SJSA1 (cell line): Measurements from ENCODE around the gene MRPS22. TPM values are rescaled to one million over a fixed set of nuclear protein-coding genes. Genes with fewer than 3 reads are reported as not detected.

ENCODE experiments used
- DNase-seq, 2 experiments: peaks; one replicate each; pipeline ENCODE4 v3.0.0-alpha.2; 2015 to 2020; ENCODE audit warnings: low spot score in 2 of 2, low read depth in 1 of 2
- H3K27ac ChIP-seq: fragments of 250-450 bp; sonication (Bioruptor Pico); 2 replicates; pipeline ENCODE4 v1.5.1; 2020; ENCODE audit warnings: mild to moderate bottlenecking, moderate library complexity
- H3K27me3 ChIP-seq: fragments of 250-450 bp; sonication (Bioruptor Pico); replicated peaks from 2 replicates; pipeline ENCODE4 v1.5.1; 2020; ENCODE audit warnings: mild to moderate bottlenecking, moderate library complexity
- H3K36me3 ChIP-seq: fragments of 250-450 bp; sonication (Bioruptor Pico); 2 replicates; pipeline ENCODE4 v1.5.1; 2020; ENCODE audit warnings: mild to moderate bottlenecking
- H3K4me1 ChIP-seq: fragments of 250-450 bp; sonication (Bioruptor Pico); replicated peaks from 2 replicates; pipeline ENCODE4 v1.6.1; 2021; ENCODE audit warnings: mild to moderate bottlenecking
- H3K4me3 ChIP-seq: fragments of 250-450 bp; sonication (Bioruptor Pico); 2 replicates; pipeline ENCODE4 v1.5.1; 2020; ENCODE audit warnings: mild to moderate bottlenecking
- H3K9me3 ChIP-seq: fragments of 250-450 bp; sonication (Bioruptor Pico); replicated peaks from 2 replicates; pipeline ENCODE4 v1.5.1; 2020; ENCODE audit warnings: mild to moderate bottlenecking
- total RNA-seq: library from RNA; depleted of rRNA; stranded (reverse); fragments of >200 nt; shearing (Covaris generic); gene quantifications from 2 replicates; pipeline ENCODE4 v1.2.3, GENCODE V29; 2014

MRPS22 gene
- total RNA-seq, 1 experiment from 2014 or later = 75.3 TPM

GRCh38 chr3:139306078-139306477, 37.7 kb upstream of the MRPS22 start:
- DNase-seq = no peak
- peaks cover 87% of the 10 kb centered on the region for H3K4me1 ChIP-seq
- H3K36me3 ChIP-seq = no peaks in the 10 kb centered on the region
- H3K4me3 ChIP-seq = no peak overlapping the region
- H3K27ac ChIP-seq = no peak overlapping the region
- H3K27me3 ChIP-seq = no peaks in the 10 kb centered on the region
- H3K9me3 ChIP-seq = no peaks in the 10 kb centered on the region

- Histone ChIP-seq H3K4me3 (no peak overlapping the region), H3K4me1 (peaks cover 87% of the 10 kb centered on the region), H3K36me3 (no peaks in the 10 kb centered on the region), H3K9me3 (no peaks in the 10 kb centered on the region), H3K27ac (no peak overlapping the region), H3K27me3 (no peaks in the 10 kb centered on the region)
- no peak for DNase-seq
Measured at GRCh38 chr3:139307072-139307491, 36.7 kb upstream of the MRPS22 start.

DNA sequence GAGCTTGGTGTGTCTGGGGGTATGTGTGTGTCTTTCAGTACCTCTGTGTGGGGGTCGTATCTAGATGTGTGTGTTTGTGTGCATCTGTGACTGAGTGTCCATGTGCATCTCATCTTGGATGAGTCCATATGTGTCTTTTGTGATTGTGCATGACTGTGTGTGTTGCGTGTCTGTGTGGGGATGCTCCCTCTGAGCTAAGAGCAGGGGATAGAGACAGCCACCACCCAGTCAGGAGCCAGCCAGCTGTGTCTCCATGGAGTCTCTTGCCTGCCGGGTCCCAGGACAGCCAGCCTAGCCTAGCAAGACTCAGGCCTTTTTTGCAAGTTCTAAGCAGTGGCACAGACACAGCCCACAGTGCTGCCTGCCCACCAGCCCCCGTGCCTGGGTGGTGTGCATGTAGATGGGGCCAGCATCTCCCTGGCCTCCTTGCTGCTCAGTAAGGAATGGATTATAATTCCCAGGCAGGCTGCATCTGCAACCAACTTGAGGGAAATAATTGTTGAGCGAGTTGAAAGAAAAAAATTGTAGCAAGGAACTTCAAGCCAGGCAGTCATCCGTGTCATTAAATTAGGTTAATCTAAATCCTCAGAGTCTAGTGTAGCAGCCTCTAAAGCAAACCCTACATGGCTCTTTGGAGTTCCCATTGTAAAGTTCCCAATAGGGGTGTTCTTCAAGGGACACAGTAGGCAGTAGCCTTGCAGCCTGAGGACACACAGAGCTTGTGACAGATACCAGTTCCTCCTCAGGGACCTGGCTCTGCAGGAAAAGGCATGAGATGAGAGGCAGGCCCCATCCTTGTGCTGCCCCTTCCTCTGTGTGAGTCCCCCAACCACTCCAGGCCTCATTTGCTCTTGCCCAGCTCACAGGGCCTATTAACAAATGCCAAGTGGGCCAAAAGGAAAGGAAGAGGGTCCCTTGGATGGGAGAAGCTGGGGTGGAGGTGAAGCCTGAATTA, 35.9 kb upstream of the MRPS22 start:
- Histone ChIP-seq H3K4me3 (no peak overlapping the region), H3K9me3 (no peaks in the 10 kb centered on the region), H3K36me3 (no peaks in the 10 kb centered on the region), H3K4me1 (peaks cover 89% of the 10 kb centered on the region), H3K27ac (peak overlapping the region; percentile 71), H3K27me3 (no peaks in the 10 kb centered on the region)
- no peak for DNase-seq

- Histone ChIP-seq H3K4me1 (peaks cover 89% of the 10 kb centered on the region), H3K27me3 (no peaks in the 10 kb centered on the region), H3K27ac (peak overlapping the region; percentile 71), H3K9me3 (no peaks in the 10 kb centered on the region), H3K36me3 (no peaks in the 10 kb centered on the region), H3K4me3 (no peak overlapping the region)
- no peak for DNase-seq
Measured at GRCh38 chr3:139308560-139308959, 35.3 kb upstream of the MRPS22 start.

GRCh38 chr3:139309061-139309591, 34.7 kb upstream of the MRPS22 start:
- Histone ChIP-seq H3K36me3 (no peaks in the 10 kb centered on the region), H3K27ac (peak overlapping the region; percentile 71), H3K4me1 (peaks cover 86% of the 10 kb centered on the region), H3K4me3 (no peak overlapping the region), H3K27me3 (no peaks in the 10 kb centered on the region), H3K9me3 (no peaks in the 10 kb centered on the region)
- no peak for DNase-seq

DNA sequence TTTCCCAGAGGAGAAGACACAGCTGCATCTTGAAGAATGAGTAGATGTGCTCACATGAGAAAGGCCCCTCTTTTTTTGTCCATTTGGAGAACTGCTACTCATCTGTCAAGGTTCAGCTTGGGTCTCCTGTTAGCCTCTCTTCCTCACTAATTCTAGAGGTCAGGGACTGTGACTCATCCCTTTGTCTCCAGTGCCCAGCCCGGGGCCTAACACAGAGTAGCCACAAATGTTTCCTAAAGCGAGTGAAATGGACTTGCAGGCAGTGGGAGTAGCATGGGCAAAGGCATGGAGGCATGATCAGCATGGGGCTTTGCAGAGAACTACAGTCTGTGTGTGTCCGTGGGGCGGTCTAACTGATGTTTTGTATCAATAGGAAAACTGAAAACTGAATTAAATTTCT, 33.9 kb upstream of the MRPS22 start:
- no peaks in the 10 kb centered on the region for H3K9me3 ChIP-seq
- no peaks in the 10 kb centered on the region for H3K36me3 ChIP-seq
- H3K4me1 ChIP-seq = peaks cover 80% of the 10 kb centered on the region
- no peaks in the 10 kb centered on the region for H3K27me3 ChIP-seq
- H3K4me3 ChIP-seq = no peak overlapping the region
- H3K27ac ChIP-seq = peak overlapping the region; percentile 71
- DNase-seq = peak; percentile 75 to 76

DNA sequence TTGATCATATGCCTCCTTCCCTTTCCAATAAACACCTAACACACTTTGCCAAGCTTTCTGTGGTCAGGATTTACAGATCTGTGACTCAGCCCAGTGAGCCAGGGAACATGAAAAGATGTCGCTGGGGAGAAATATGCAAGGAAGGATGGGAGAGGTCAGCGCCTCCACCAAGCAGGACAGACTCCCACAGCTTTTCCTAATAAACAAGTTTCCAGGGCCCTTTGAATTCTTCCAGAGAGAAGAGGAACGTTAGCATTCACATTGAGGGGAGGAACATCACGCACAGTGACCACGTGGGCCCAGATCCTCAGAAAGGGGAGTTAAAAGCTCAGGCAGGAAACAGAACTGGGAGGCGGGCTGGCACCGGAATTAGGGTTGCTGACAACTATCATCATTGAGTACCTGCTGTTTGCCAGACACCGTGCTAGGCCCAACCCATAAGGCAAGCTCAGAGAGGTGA, 33.3 kb upstream of the MRPS22 start:
- Histone ChIP-seq H3K4me1 (peaks cover 76% of the 10 kb centered on the region), H3K9me3 (no peaks in the 10 kb centered on the region), H3K4me3 (no peak overlapping the region), H3K27ac (peak overlapping the region; percentile 71), H3K36me3 (no peaks in the 10 kb centered on the region), H3K27me3 (no peaks in the 10 kb centered on the region)
- DNase-seq = peak; percentile 79 to 92

GRCh38 chr3:139311557-139311956, 32.3 kb upstream of the MRPS22 start:
- DNase-seq = no peak
- Histone ChIP-seq H3K9me3 (no peaks in the 10 kb centered on the region), H3K27ac (peak overlapping the region; percentile 71; the same call in 1 of the 2 replicates), H3K27me3 (no peaks in the 10 kb centered on the region), H3K4me3 (no peak overlapping the region), H3K36me3 (no peaks in the 10 kb centered on the region), H3K4me1 (peaks cover 66% of the 10 kb centered on the region)

DNA sequence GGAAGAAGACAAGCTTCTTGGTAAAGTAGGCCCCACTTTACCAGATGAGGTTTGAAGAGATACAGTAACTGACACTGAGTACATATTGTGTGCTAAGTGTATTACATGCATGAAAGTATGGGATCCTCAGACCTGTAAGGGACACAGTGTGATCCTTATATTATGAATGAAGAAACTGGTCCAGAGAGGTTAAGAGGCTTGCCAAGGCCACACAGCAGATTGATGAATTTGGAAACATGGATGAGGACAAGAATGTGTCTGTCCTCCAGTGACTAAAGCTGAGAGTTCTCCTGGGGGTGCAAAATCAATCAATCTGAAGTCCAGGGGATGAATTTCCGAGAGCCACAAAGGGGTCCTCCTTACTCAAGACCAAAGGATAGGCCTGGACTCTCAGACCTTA, 31.4 kb upstream of the MRPS22 start:
- Histone ChIP-seq H3K4me3 (no peak overlapping the region), H3K27ac (peak overlapping the region; percentile 14; the same call in 1 of the 2 replicates), H3K4me1 (peaks cover 64% of the 10 kb centered on the region)

DNA sequence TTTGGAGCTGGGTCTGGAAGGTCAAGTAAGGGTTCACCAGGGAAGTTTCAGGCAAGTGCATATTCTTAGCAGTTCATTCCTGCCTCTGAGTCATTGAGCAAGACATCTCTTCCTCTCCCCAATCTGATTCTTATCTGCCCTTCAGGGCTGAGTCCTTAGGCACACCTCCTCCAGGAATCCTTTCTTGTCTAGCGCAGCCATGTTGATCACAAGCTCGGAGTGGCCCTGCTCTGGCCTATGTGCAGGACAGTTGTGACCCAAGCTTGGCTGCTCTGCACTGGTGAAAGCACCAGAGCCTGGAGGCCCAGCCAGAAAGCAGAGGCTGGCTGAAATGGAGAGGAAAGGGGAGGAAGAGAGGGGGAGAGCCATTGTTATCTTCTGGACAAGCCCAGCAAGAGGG, 30.9 kb upstream of the MRPS22 start:
- Histone ChIP-seq H3K4me3 (no peak overlapping the region), H3K27me3 (no peaks in the 10 kb centered on the region), H3K36me3 (no peaks in the 10 kb centered on the region), H3K4me1 (peaks cover 58% of the 10 kb centered on the region), H3K27ac (peak overlapping the region; percentile 27; the same call in 1 of the 2 replicates), H3K9me3 (no peaks in the 10 kb centered on the region)
- DNase-seq = no peak

More for the DNA sequence above, 31.4 kb upstream of the MRPS22 start:
- DNase-seq = no peak
- no peaks in the 10 kb centered on the region for H3K9me3 ChIP-seq
- H3K36me3 ChIP-seq = no peaks in the 10 kb centered on the region
- no peaks in the 10 kb centered on the region for H3K27me3 ChIP-seq

DNA sequence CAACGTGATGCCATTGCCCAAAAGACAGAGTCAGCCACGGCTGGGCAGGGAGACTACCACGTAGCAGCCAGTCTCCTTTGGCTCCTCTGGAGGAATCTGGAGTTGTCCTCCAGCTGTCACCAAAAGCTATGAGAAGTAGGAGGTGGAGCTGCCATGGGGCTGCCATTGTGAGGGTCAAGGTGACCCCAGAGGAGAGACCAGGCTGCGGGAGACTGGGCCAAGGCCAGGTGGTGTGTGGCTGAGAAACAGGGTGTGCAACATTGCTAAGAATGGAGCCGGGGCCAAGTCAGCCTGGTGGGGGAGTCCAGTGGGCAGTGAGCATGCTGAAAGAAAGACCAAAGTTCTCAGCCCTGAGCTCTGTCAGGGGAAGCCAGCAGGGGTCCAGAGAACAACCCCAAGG, 29.9 kb upstream of the MRPS22 start:
- H3K4me1 ChIP-seq = peaks cover 53% of the 10 kb centered on the region
- H3K9me3 ChIP-seq = no peaks in the 10 kb centered on the region
- no peak for DNase-seq

GRCh38 chr3:139317215-139317614, 26.6 kb upstream of the MRPS22 start:
- Histone ChIP-seq H3K27ac (no peak overlapping the region), H3K27me3 (no peaks in the 10 kb centered on the region), H3K4me3 (no peak overlapping the region), H3K9me3 (no peaks in the 10 kb centered on the region), H3K4me1 (peaks cover 41% of the 10 kb centered on the region), H3K36me3 (no peaks in the 10 kb centered on the region)
- no peak for DNase-seq

More for the DNA sequence above, 29.9 kb upstream of the MRPS22 start:
- H3K27ac ChIP-seq = no peak overlapping the region
- H3K36me3 ChIP-seq = no peaks in the 10 kb centered on the region
- no peaks in the 10 kb centered on the region for H3K27me3 ChIP-seq
- no peak overlapping the region for H3K4me3 ChIP-seq

GRCh38 chr3:139317660-139318430, 26.0 kb upstream of the MRPS22 start:
- H3K36me3 ChIP-seq = no peaks in the 10 kb centered on the region
- no peak for DNase-seq
- no peak overlapping the region for H3K4me3 ChIP-seq
- H3K27ac ChIP-seq = no peak overlapping the region
- peaks cover 34% of the 10 kb centered on the region for H3K4me1 ChIP-seq
- no peaks in the 10 kb centered on the region for H3K27me3 ChIP-seq
- no peaks in the 10 kb centered on the region for H3K9me3 ChIP-seq
